GM06990 (cell line): ENCODE measurements around the gene PPP1R11.

Experiments
- DNase-seq: peaks from one replicate; pipeline ENCODE4 v3.0.0-alpha.2; 2011; ENCODE audit not compliant: insufficient read length; ENCODE audit errors: extremely low read depth
- H3K27me3 ChIP-seq: replicated peaks from 2 replicates; pipeline ENCODE4 v1.6.0; 2011; ENCODE audit warnings: low read length; ENCODE audit not compliant: control insufficient read depth, insufficient read depth
- H3K36me3 ChIP-seq: 2 replicates; pipeline ENCODE4 v1.5.1; 2011; ENCODE audit warnings: low read length; ENCODE audit not compliant: control insufficient read depth, insufficient read depth
- H3K4me3 ChIP-seq: replicated peaks from 2 replicates; pipeline ENCODE4 v1.5.1; 2011; ENCODE audit warnings: low read depth, mild to moderate bottlenecking, control low read depth, low read length
- CTCF ChIP-seq: IDR thresholded peaks from 2 replicates; pipeline ENCODE4 v1.5.1; 2011; ENCODE audit warnings: low read length, control low read depth, mild to moderate bottlenecking, inconsistent platforms; ENCODE audit not compliant: insufficient read depth, poor library complexity, severe bottlenecking

The PPP1R11 gene

GRCh38 chr6:30096829-30097228, 29.8 kb downstream of the PPP1R11 start:
- Histone ChIP-seq H3K27me3 (peaks cover 11% of the 10 kb centered on the region), H3K36me3 (no peaks in the 10 kb centered on the region), H3K4me3 (no peak overlapping the region)
- no peak for DNase-seq
- TF ChIP-seq CTCF = no peak

- Histone ChIP-seq H3K27me3 (peaks cover 10% of the 10 kb centered on the region), H3K4me3 (no peak overlapping the region), H3K36me3 (no peaks in the 10 kb centered on the region)
- no peak for DNase-seq
- no peak for TF ChIP-seq CTCF
These were observed 31.1 kb downstream of the PPP1R11 start for GRCh38 chr6:30097902-30098768.

GRCh38 chr6:30100154-30100553, 33.2 kb downstream of the PPP1R11 start:
- Histone ChIP-seq H3K36me3 (no peaks in the 10 kb centered on the region), H3K27me3 (peaks cover 10% of the 10 kb centered on the region), H3K4me3 (no peak overlapping the region)
- no peak for DNase-seq
- no peak for TF ChIP-seq CTCF

- Histone ChIP-seq H3K36me3 (no peaks in the 10 kb centered on the region), H3K4me3 (peak overlapping the region; percentile 47), H3K27me3 (peaks cover 10% of the 10 kb centered on the region)
- TF ChIP-seq CTCF = no peak
- DNase-seq = no peak
These were observed 33.8 kb downstream of the PPP1R11 start for GRCh38 chr6:30100585-30101443.

GRCh38 chr6:30101444-30102413, 34.7 kb downstream of the PPP1R11 start:
- H3K27me3 ChIP-seq = peaks cover 10% of the 10 kb centered on the region
- H3K4me3 ChIP-seq = peak overlapping the region; percentile 45
- TF ChIP-seq CTCF = peak; percentile 4
- DNase-seq = peak; percentile 68
- no peaks in the 10 kb centered on the region for H3K36me3 ChIP-seq
